Measurements from ENCODE around the gene SLC44A3. TPM values are rescaled to one million over a fixed set of nuclear protein-coding genes. Genes with fewer than 3 reads are reported as not detected.

SLC44A3 gene
- total RNA-seq, 1 experiment from 2014 or later = 16.9 TPM

- ChIA-PET CTCF (no interaction called here), POLR2A (no interaction called here)
- no TSS peak for BruUV-seq (replicated peaks)
- Histone ChIP-seq H3K4me3 (ENCODE audit: low read depth, low read length) (no peak overlapping the region), H3K4me1 (peaks cover 10% of the 10 kb centered on the region; the same call in 1 of the 2 replicates), H3K27me3 (replicated peaks; ENCODE audit: control insufficient read depth, insufficient read depth, low read length) (no peaks in the 10 kb centered on the region), H3K36me3 (ENCODE audit: control insufficient read depth, insufficient read depth, low read length) (no peaks in the 10 kb centered on the region), H3K9me3 (no peaks in the 10 kb centered on the region)
- H3K4me3 Mint-ChIP-seq (ENCODE audit: unreplicated experiment) = no peak overlapping the region
- H3K27me3 Mint-ChIP-seq (ENCODE audit: insufficient read depth, unreplicated experiment) = no peaks in the 10 kb centered on the region
- H3K36me3 Mint-ChIP-seq (ENCODE audit: insufficient read depth, unreplicated experiment) = peaks cover 9% of the 10 kb centered on the region
- no peaks in the 10 kb centered on the region for H3K9me3 Mint-ChIP-seq (ENCODE audit: unreplicated experiment)
- DNase-seq = no peak
- intact Hi-C loops (cut with micrococcal nuclease; ENCODE audit: unreplicated experiment) = no loop called here
- no peak overlapping the region for H3K27ac Mint-ChIP-seq (ENCODE audit: unreplicated experiment)
- peaks cover 2% of the 10 kb centered on the region for H3K4me1 Mint-ChIP-seq (ENCODE audit: low read depth, unreplicated experiment)
- TF ChIP-seq CTCF (IDR thresholded peaks at IDR 0.05; ENCODE audit: insufficient read depth in 1 of 2, low read depth in 1 of 2, low read length in 1 of 2, severe bottlenecking in 1 of 2, unreplicated experiment in 1 of 2) = no peak
Measured at GRCh38 chr1:94823116-94823515, 3.0 kb downstream of the SLC44A3 start.

- no peaks in the 10 kb centered on the region for H3K9me3 ChIP-seq
- no peak overlapping the region for H3K4me3 ChIP-seq (ENCODE audit: low read depth, low read length)
- Mint-ChIP-seq H3K4me3 (ENCODE audit: unreplicated experiment) (no peak overlapping the region), H3K27me3 (ENCODE audit: insufficient read depth, unreplicated experiment) (no peaks in the 10 kb centered on the region), H3K9me3 (ENCODE audit: unreplicated experiment) (no peaks in the 10 kb centered on the region), H3K4me1 (ENCODE audit: low read depth, unreplicated experiment) (no peaks in the 10 kb centered on the region), H3K36me3 (ENCODE audit: insufficient read depth, unreplicated experiment) (peaks cover 16% of the 10 kb centered on the region), H3K27ac (ENCODE audit: unreplicated experiment) (no peak overlapping the region)
- H3K27me3 ChIP-seq (replicated peaks; ENCODE audit: control insufficient read depth, insufficient read depth, low read length) = no peaks in the 10 kb centered on the region
- BruUV-seq (replicated peaks) = no TSS peak
- no peak for DNase-seq
- ChIA-PET POLR2A (no interaction called here), CTCF (no interaction called here)
- 0 out of 2 replicates have a peak, but pooled peaks cover 10% of the 10 kb centered on the region for H3K4me1 ChIP-seq
- no peaks in the 10 kb centered on the region; the same call in 1 of the 2 replicates for H3K36me3 ChIP-seq (ENCODE audit: control insufficient read depth, insufficient read depth, low read length)
- intact Hi-C loops (cut with micrococcal nuclease; ENCODE audit: unreplicated experiment) = no loop called here
- no peak for TF ChIP-seq CTCF (IDR thresholded peaks at IDR 0.05; ENCODE audit: insufficient read depth in 1 of 2, low read depth in 1 of 2, low read length in 1 of 2, severe bottlenecking in 1 of 2, unreplicated experiment in 1 of 2)
Measured at GRCh38 chr1:94825936-94826335, 5.8 kb downstream of the SLC44A3 start.

- H3K27me3 ChIP-seq (replicated peaks; ENCODE audit: control insufficient read depth, insufficient read depth, low read length) = no peaks in the 10 kb centered on the region
- CTCF ChIA-PET = interaction anchor here (0.6 to 0.8 kb wide), 2 partner anchors 100 to 216 kb away, joined by 4 read pairs; no protein-coding TSS in a partner anchor
- H3K4me1 Mint-ChIP-seq (ENCODE audit: low read depth, unreplicated experiment) = no peaks in the 10 kb centered on the region
- H3K4me3 Mint-ChIP-seq (ENCODE audit: unreplicated experiment) = no peak overlapping the region
- peaks cover 16% of the 10 kb centered on the region for H3K36me3 Mint-ChIP-seq (ENCODE audit: insufficient read depth, unreplicated experiment)
- 0 out of 2 replicates have a peak, but pooled peaks cover 4% of the 10 kb centered on the region for H3K4me1 ChIP-seq
- H3K36me3 ChIP-seq (ENCODE audit: control insufficient read depth, insufficient read depth, low read length) = no peaks in the 10 kb centered on the region; the same call in 1 of the 2 replicates
- BruUV-seq (replicated peaks) = no TSS peak
- intact Hi-C loops (cut with micrococcal nuclease; ENCODE audit: unreplicated experiment) = no loop called here
- no peak overlapping the region for H3K27ac Mint-ChIP-seq (ENCODE audit: unreplicated experiment)
- no peak overlapping the region for H3K4me3 ChIP-seq (ENCODE audit: low read depth, low read length)
- no peak for TF ChIP-seq CTCF (IDR thresholded peaks at IDR 0.05; ENCODE audit: insufficient read depth in 1 of 2, low read depth in 1 of 2, low read length in 1 of 2, severe bottlenecking in 1 of 2, unreplicated experiment in 1 of 2)
- no peaks in the 10 kb centered on the region for H3K9me3 Mint-ChIP-seq (ENCODE audit: unreplicated experiment)
- no peaks in the 10 kb centered on the region for H3K9me3 ChIP-seq
- DNase-seq = no peak
- POLR2A ChIA-PET = no interaction called here
- H3K27me3 Mint-ChIP-seq (ENCODE audit: insufficient read depth, unreplicated experiment) = no peaks in the 10 kb centered on the region
Measured at GRCh38 chr1:94827434-94827833, 7.3 kb downstream of the SLC44A3 start.
